BLaER1 (cell line): ENCODE measurements around the gene NEUROD6.

ENCODE experiments used
- H3K27ac ChIP-seq: shearing (Covaris generic); formaldehyde crosslinking; 2 replicates; pipeline ENCODE4 v1.8.1; 2022
- H3K27me3 ChIP-seq: shearing (Covaris generic); formaldehyde crosslinking; 2 replicates; pipeline ENCODE4 v1.8.1; 2022
- H3K36me3 ChIP-seq: shearing (Covaris generic); formaldehyde crosslinking; 2 replicates; pipeline ENCODE4 v1.8.1; 2022
- H3K4me1 ChIP-seq: shearing (Covaris generic); formaldehyde crosslinking; 2 replicates; pipeline ENCODE4 v1.8.1; 2022
- H3K4me2 ChIP-seq: shearing (Covaris generic); formaldehyde crosslinking; 2 replicates; pipeline ENCODE4 v1.8.1; 2022
- H3K4me3 ChIP-seq: shearing (Covaris generic); formaldehyde crosslinking; 2 replicates; pipeline ENCODE4 v1.8.1; 2022
- H3K9ac ChIP-seq: shearing (Covaris generic); formaldehyde crosslinking; 2 replicates; pipeline ENCODE4 v1.8.1; 2022
- H3K9me3 ChIP-seq: shearing (Covaris generic); formaldehyde crosslinking; 2 replicates; pipeline ENCODE4 v1.8.1; 2022
- H4K20me1 ChIP-seq: shearing (Covaris generic); formaldehyde crosslinking; 2 replicates; pipeline ENCODE4 v1.8.1; 2022
- Cebpa-rat ChIP-seq: shearing (Covaris generic); IDR thresholded peaks from 2 replicates; pipeline ENCODE4 v1.8.1; 2022

The NEUROD6 gene

DNA sequence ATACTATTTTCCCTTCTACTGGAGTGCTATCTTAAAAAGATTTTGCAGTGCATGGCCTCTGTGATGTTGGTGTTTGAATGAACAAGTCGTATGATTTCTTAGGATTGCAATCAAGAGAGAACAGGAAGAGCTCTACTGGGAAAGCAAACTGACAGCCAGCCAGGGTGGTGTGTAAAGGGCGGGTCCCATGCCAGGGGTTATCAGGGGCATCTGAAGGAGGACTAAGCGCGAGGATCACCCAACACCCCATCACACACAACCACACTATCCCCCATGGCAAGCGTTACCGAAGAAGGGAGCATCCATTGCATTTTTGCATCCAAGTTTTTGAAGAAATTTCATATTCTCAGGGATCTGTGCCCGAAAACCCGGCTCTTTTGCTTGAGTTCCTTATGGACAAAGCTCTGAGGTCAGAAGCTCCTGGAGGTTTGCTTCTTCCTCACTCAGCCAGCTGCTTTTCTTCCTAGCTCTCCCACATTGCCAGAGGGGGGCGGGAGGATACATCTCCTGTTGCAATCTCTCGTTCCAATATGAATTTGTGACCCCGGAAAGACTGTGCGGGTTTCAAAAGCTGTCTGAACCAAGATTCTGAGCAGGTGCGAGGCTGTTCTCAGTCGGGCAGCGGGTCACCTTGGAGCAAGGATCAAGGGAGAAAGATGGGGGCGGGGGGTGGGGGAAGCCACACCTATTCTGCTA is 5.2 kb downstream of the NEUROD6 start:
- H3K9ac ChIP-seq: no peak overlapping the region
- H3K4me3 ChIP-seq: no peak overlapping the region
- H4K20me1 ChIP-seq: no peaks in the 10 kb centered on the region
- H3K9me3 ChIP-seq: peaks cover 13% of the 10 kb centered on the region
- no peaks in the 10 kb centered on the region for H3K4me1 ChIP-seq
- no peak overlapping the region for H3K27ac ChIP-seq
- no peak overlapping the region for H3K4me2 ChIP-seq
- TF ChIP-seq Cebpa-rat: no peak
- no peaks in the 10 kb centered on the region for H3K36me3 ChIP-seq
- no peaks in the 10 kb centered on the region for H3K27me3 ChIP-seq

- Histone ChIP-seq H3K9ac (no peak overlapping the region), H3K36me3 (no peaks in the 10 kb centered on the region), H3K4me2 (no peak overlapping the region), H3K4me3 (no peak overlapping the region), H3K4me1 (no peaks in the 10 kb centered on the region), H3K27ac (no peak overlapping the region), H4K20me1 (no peaks in the 10 kb centered on the region), H3K9me3 (peaks cover 13% of the 10 kb centered on the region), H3K27me3 (no peaks in the 10 kb centered on the region)
- no peak for TF ChIP-seq Cebpa-rat
Measured at GRCh38 chr7:31333291-31333690, 7.2 kb downstream of the NEUROD6 start.

GRCh38 chr7:31327071-31327470 is 13.5 kb downstream of the NEUROD6 start:
- H3K9ac ChIP-seq: no peak overlapping the region
- no peaks in the 10 kb centered on the region for H3K4me1 ChIP-seq
- H3K9me3 ChIP-seq: no peaks in the 10 kb centered on the region
- no peak overlapping the region for H3K4me3 ChIP-seq
- no peaks in the 10 kb centered on the region for H4K20me1 ChIP-seq
- H3K27ac ChIP-seq: no peak overlapping the region
- H3K4me2 ChIP-seq: no peak overlapping the region
- no peaks in the 10 kb centered on the region for H3K27me3 ChIP-seq
- no peaks in the 10 kb centered on the region for H3K36me3 ChIP-seq
- no peak for TF ChIP-seq Cebpa-rat

- Histone ChIP-seq H3K9ac (no peak overlapping the region), H3K36me3 (no peaks in the 10 kb centered on the region), H3K27ac (no peak overlapping the region), H3K27me3 (no peaks in the 10 kb centered on the region), H3K4me1 (no peaks in the 10 kb centered on the region), H3K4me3 (no peak overlapping the region), H3K4me2 (no peak overlapping the region), H4K20me1 (no peaks in the 10 kb centered on the region), H3K9me3 (no peaks in the 10 kb centered on the region)
- no peak for TF ChIP-seq Cebpa-rat
Measured at GRCh38 chr7:31326416-31326815, 14.1 kb downstream of the NEUROD6 start.

DNA sequence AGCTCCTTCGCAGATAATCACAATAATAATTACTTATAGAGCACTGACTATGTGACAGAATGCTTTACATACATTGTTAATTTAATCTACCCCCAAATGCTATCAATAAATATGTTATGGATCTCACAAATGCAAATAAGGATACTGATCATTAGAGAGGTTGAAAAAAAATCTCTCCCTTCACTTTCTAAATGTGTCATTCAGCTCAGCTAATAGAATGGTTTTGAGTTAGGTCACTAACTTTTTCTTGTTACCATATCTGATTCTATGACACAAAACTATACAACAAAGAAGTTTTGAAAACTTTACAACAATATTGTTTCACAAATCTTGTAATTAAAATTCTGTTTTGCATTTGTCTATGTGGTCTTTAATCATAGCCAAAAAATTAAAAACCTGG is 17.4 kb downstream of the NEUROD6 start:
- Histone ChIP-seq H3K4me2 (no peak overlapping the region), H3K27me3 (no peaks in the 10 kb centered on the region), H3K4me1 (no peaks in the 10 kb centered on the region), H3K36me3 (no peaks in the 10 kb centered on the region), H3K9me3 (no peaks in the 10 kb centered on the region), H3K27ac (no peak overlapping the region), H3K4me3 (no peak overlapping the region), H4K20me1 (no peaks in the 10 kb centered on the region), H3K9ac (no peak overlapping the region)
- TF ChIP-seq Cebpa-rat: no peak

- TF ChIP-seq Cebpa-rat: no peak
- Histone ChIP-seq H3K9me3 (no peaks in the 10 kb centered on the region), H3K4me3 (no peak overlapping the region), H3K27me3 (no peaks in the 10 kb centered on the region), H3K4me2 (no peak overlapping the region), H3K4me1 (no peaks in the 10 kb centered on the region), H3K9ac (no peak overlapping the region), H3K36me3 (no peaks in the 10 kb centered on the region), H3K27ac (no peak overlapping the region), H4K20me1 (no peaks in the 10 kb centered on the region)
Measured at GRCh38 chr7:31320675-31321074, 19.9 kb downstream of the NEUROD6 start.

DNA sequence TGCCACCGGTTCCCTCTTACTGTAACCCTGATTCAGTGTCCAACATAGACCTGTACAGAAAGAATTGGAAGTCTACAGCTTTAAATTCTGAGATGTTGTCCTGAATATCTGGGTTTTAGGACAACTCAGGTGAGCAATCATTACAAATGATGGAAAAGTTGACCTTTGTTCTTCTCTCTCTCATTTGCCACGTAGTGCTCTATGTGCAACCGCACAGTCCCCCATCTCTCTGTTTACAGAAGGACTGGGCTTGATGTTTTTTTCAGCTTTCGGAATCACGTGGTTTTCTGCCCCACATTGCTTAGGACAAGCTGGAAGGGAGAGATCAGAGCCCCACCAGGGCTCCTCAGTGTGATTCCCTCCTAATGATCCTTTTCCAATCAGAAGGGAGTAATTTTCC is 22.2 kb downstream of the NEUROD6 start:
- Histone ChIP-seq H3K27me3 (no peaks in the 10 kb centered on the region), H3K36me3 (no peaks in the 10 kb centered on the region), H3K9ac (no peak overlapping the region), H3K27ac (no peak overlapping the region), H3K4me3 (no peak overlapping the region), H3K9me3 (no peaks in the 10 kb centered on the region), H4K20me1 (no peaks in the 10 kb centered on the region), H3K4me2 (no peak overlapping the region), H3K4me1 (no peaks in the 10 kb centered on the region)
- TF ChIP-seq Cebpa-rat: no peak

- Histone ChIP-seq H3K36me3 (no peaks in the 10 kb centered on the region), H3K9ac (no peak overlapping the region), H3K4me1 (no peaks in the 10 kb centered on the region), H4K20me1 (no peaks in the 10 kb centered on the region), H3K27me3 (no peaks in the 10 kb centered on the region), H3K27ac (no peak overlapping the region), H3K9me3 (no peaks in the 10 kb centered on the region), H3K4me2 (no peak overlapping the region), H3K4me3 (no peak overlapping the region)
- no peak for TF ChIP-seq Cebpa-rat
Measured at GRCh38 chr7:31316876-31317275, 23.6 kb downstream of the NEUROD6 start.

- H3K36me3 ChIP-seq: no peaks in the 10 kb centered on the region
- H3K9me3 ChIP-seq: no peaks in the 10 kb centered on the region
- no peaks in the 10 kb centered on the region for H3K27me3 ChIP-seq
- H3K4me1 ChIP-seq: no peaks in the 10 kb centered on the region
- no peak overlapping the region for H3K4me3 ChIP-seq
- no peak overlapping the region for H3K4me2 ChIP-seq
- H3K9ac ChIP-seq: no peak overlapping the region
- no peak overlapping the region for H3K27ac ChIP-seq
- H4K20me1 ChIP-seq: no peaks in the 10 kb centered on the region
- no peak for TF ChIP-seq Cebpa-rat
Measured at GRCh38 chr7:31315758-31316157, 24.8 kb downstream of the NEUROD6 start.

DNA sequence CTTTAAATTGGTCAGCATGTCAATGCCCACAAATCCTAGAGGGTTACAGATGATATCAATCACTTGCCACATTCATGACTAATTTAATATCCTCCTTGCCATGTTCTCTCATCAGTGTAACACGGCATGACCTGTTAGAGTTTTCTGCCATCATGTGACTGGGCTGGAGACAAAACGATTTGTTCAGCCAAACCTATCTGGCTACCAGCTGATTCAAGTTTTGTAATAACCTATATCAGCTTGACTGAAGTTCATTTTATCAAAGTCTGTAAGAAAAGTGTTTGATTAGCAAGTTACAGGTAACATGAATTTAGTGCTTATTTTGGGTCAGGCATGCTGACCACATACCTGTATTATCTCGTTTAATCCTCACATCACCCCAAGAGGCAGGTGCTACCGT is 25.7 kb downstream of the NEUROD6 start:
- no peak for TF ChIP-seq Cebpa-rat
- H3K9ac ChIP-seq: no peak overlapping the region
- H3K9me3 ChIP-seq: no peaks in the 10 kb centered on the region
- no peak overlapping the region for H3K4me3 ChIP-seq
- no peaks in the 10 kb centered on the region for H3K4me1 ChIP-seq
- H3K27me3 ChIP-seq: no peaks in the 10 kb centered on the region
- no peak overlapping the region for H3K27ac ChIP-seq
- no peaks in the 10 kb centered on the region for H3K36me3 ChIP-seq
- no peaks in the 10 kb centered on the region for H4K20me1 ChIP-seq
- H3K4me2 ChIP-seq: no peak overlapping the region

GRCh38 chr7:31312889-31313288 is 27.6 kb downstream of the NEUROD6 start:
- TF ChIP-seq Cebpa-rat: no peak
- Histone ChIP-seq H3K9ac (no peak overlapping the region), H3K27me3 (no peaks in the 10 kb centered on the region)

More at GRCh38 chr7:31312889-31313288, 27.6 kb downstream of the NEUROD6 start:
- Histone ChIP-seq H3K9me3 (no peaks in the 10 kb centered on the region), H3K4me3 (no peak overlapping the region), H3K36me3 (no peaks in the 10 kb centered on the region), H3K27ac (no peak overlapping the region), H3K4me1 (no peaks in the 10 kb centered on the region), H4K20me1 (no peaks in the 10 kb centered on the region), H3K4me2 (no peak overlapping the region)
